ENCODE data around the gene C19orf25. TPM values are rescaled to one million over a fixed set of nuclear protein-coding genes. Genes with fewer than 3 reads are reported as not detected.

Gene C19orf25
- total RNA-seq, 1 donor from 2014 or later = 38.8 TPM

- no peaks in the 10 kb centered on the region for H3K36me3 ChIP-seq (ENCODE audit: control insufficient read depth, insufficient read depth, low read length)
- no peak for DNase-seq (ENCODE audit: low read depth)
- H3K4me3 ChIP-seq (ENCODE audit: low read depth, low read length) = no peak overlapping the region
- H3K27me3 ChIP-seq (ENCODE audit: control insufficient read depth, insufficient read depth, low read length) = peaks cover 28% of the 10 kb centered on the region
- no peak for TF ChIP-seq CTCF (IDR thresholded peaks at IDR 0.05; ENCODE audit: insufficient read depth, low read length, poor library complexity, severe bottlenecking)
Observed at GRCh38 chr19:1495799-1496713, 17.0 kb upstream of the C19orf25 start.

- H3K27me3 ChIP-seq (ENCODE audit: control insufficient read depth, insufficient read depth, low read length) = peaks cover 28% of the 10 kb centered on the region
- no peaks in the 10 kb centered on the region for H3K36me3 ChIP-seq (ENCODE audit: control insufficient read depth, insufficient read depth, low read length)
- no peak overlapping the region for H3K4me3 ChIP-seq (ENCODE audit: low read depth, low read length)
- no peak for TF ChIP-seq CTCF (IDR thresholded peaks at IDR 0.05; ENCODE audit: insufficient read depth, low read length, poor library complexity, severe bottlenecking)
- no peak for DNase-seq (ENCODE audit: low read depth)
Observed at GRCh38 chr19:1495051-1495798, 16.2 kb upstream of the C19orf25 start.

GRCh38 chr19:1494115-1494815 is 15.2 kb upstream of the C19orf25 start:
- no peaks in the 10 kb centered on the region for H3K36me3 ChIP-seq (ENCODE audit: control insufficient read depth, insufficient read depth, low read length)
- no peak for TF ChIP-seq CTCF (IDR thresholded peaks at IDR 0.05; ENCODE audit: insufficient read depth, low read length, poor library complexity, severe bottlenecking)

GRCh38 chr19:1492474-1493006 is 13.5 kb upstream of the C19orf25 start:
- DNase-seq (ENCODE audit: low read depth) = no peak
- no peaks in the 10 kb centered on the region for H3K36me3 ChIP-seq (ENCODE audit: control insufficient read depth, insufficient read depth, low read length)
- no peak for TF ChIP-seq CTCF (IDR thresholded peaks at IDR 0.05; ENCODE audit: insufficient read depth, low read length, poor library complexity, severe bottlenecking)
- no peak overlapping the region for H3K4me3 ChIP-seq (ENCODE audit: low read depth, low read length)
- H3K27me3 ChIP-seq (ENCODE audit: control insufficient read depth, insufficient read depth, low read length) = peaks cover 25% of the 10 kb centered on the region

More at GRCh38 chr19:1494115-1494815, 15.2 kb upstream of the C19orf25 start:
- Histone ChIP-seq H3K4me3 (ENCODE audit: low read depth, low read length) (no peak overlapping the region), H3K27me3 (ENCODE audit: control insufficient read depth, insufficient read depth, low read length) (peaks cover 28% of the 10 kb centered on the region)
- DNase-seq (ENCODE audit: low read depth) = no peak

GRCh38 chr19:1491849-1492170 is 12.8 kb upstream of the C19orf25 start:
- H3K36me3 ChIP-seq (ENCODE audit: control insufficient read depth, insufficient read depth, low read length) = no peaks in the 10 kb centered on the region
- peaks cover 20% of the 10 kb centered on the region for H3K27me3 ChIP-seq (ENCODE audit: control insufficient read depth, insufficient read depth, low read length)
- TF ChIP-seq CTCF (IDR thresholded peaks at IDR 0.05; ENCODE audit: insufficient read depth, low read length, poor library complexity, severe bottlenecking) = no peak
- H3K4me3 ChIP-seq (ENCODE audit: low read depth, low read length) = no peak overlapping the region
- no peak for DNase-seq (ENCODE audit: low read depth)
